ENCODE measurements around the gene SYP. TPM values are rescaled to one million over a fixed set of nuclear protein-coding genes. Genes with fewer than 3 reads are reported as not detected.

SYP gene
- total and polyA plus RNA-seq, 2 donors (not counting 3 experiments of a cell fraction or from before 2014, with no cell fraction given), result 0.21 to 0.77 TPM

DNA sequence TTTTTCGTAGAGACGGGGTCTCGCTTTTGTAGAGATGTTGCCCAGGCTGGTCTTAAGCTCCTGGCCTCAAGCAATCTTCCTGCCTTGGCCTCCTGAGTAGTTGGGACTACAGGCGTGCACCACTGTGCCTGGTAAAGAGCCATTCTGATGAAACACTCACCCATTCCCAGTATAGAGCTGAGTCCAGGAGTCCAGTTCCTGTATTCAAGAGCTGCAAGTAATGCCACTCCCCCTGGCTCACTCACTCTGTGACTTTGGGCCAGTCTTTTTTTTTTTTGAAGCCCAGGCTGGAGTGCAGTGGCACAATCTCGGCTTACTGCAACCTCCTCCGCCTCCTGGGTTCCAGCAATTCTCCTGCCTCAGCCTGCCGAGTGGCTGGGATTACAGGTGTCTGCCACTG, 38.7 kb upstream of the SYP start:
- peaks cover 0 to 4% of the 10 kb centered on the region in 2 experiments for H3K36me3 ChIP-seq (ENCODE audit: control insufficient read depth in 2 of 2, extremely low read depth in 1 of 2, insufficient read depth in 2 of 2, low read length in 2 of 2)
- no peak overlapping the region for H3K9ac ChIP-seq (replicated peaks; ENCODE audit: extremely low read depth, insufficient read depth, low read length)
- intact Hi-C loops (cut with micrococcal nuclease) (no loop called here), dilution Hi-C loops (cut with MboI; ENCODE audit: extremely low pct_ligation_motif_present, low sequenced_read_pairs) (no loop called here)
- H3K79me2 ChIP-seq (ENCODE audit: control insufficient read depth, insufficient read depth, low read length), result no peaks in the 10 kb centered on the region
- H3K9me1 ChIP-seq (replicated peaks; ENCODE audit: control insufficient read depth, extremely low read depth, insufficient read depth, low read length), result no peaks in the 10 kb centered on the region
- CTCF ChIA-PET, result no interaction called here
- H3K9me3 ChIP-seq (replicated peaks; ENCODE audit: control insufficient read depth, insufficient read depth, low read length), result no peaks in the 10 kb centered on the region
- no peak overlapping the region for H3K4me2 ChIP-seq (ENCODE audit: insufficient read depth, low read length)
- no peaks in the 10 kb centered on the region for H3K27me3 ChIP-seq (ENCODE audit: control insufficient read depth in 2 of 2, insufficient read depth in 2 of 2, low read length in 2 of 2)
- peaks cover 4% of the 10 kb centered on the region for H3K4me1 ChIP-seq (ENCODE audit: control insufficient read depth, extremely low read depth, insufficient read depth, low read length)
- POLR2A ChIA-PET, result no interaction called here
- no peak overlapping the region for H2AFZ ChIP-seq (ENCODE audit: low read depth, low read length)
- no peak for FAIRE-seq
- DNase-seq (ENCODE audit: low read depth, low spot score), result no peak
- no TSS peak for BruUV-seq (replicated peaks)
- no peak overlapping the region for H3K4me3 ChIP-seq (replicated peaks in 1 of 3; ENCODE audit: insufficient read depth in 1 of 3, low read depth in 1 of 3, low read length in 3 of 3)
- no peak overlapping the region for H3K27ac ChIP-seq (ENCODE audit: insufficient read depth, low read depth, low read length)
- TF ChIP-seq, protein P1, sequence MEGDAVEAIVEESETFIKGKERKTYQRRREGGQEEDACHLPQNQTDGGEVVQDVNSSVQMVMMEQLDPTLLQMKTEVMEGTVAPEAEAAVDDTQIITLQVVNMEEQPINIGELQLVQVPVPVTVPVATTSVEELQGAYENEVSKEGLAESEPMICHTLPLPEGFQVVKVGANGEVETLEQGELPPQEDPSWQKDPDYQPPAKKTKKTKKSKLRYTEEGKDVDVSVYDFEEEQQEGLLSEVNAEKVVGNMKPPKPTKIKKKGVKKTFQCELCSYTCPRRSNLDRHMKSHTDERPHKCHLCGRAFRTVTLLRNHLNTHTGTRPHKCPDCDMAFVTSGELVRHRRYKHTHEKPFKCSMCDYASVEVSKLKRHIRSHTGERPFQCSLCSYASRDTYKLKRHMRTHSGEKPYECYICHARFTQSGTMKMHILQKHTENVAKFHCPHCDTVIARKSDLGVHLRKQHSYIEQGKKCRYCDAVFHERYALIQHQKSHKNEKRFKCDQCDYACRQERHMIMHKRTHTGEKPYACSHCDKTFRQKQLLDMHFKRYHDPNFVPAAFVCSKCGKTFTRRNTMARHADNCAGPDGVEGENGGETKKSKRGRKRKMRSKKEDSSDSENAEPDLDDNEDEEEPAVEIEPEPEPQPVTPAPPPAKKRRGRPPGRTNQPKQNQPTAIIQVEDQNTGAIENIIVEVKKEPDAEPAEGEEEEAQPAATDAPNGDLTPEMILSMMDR (IDR thresholded peaks at IDR 0.05; ENCODE audit: extremely low read depth in 1 of 2, insufficient read depth in 1 of 2, low read depth in 1 of 2, low read length in 2 of 2), result no peak
- TF ChIP-seq FOS (IDR thresholded peaks at IDR 0.05; ENCODE audit: borderline replicate concordance, insufficient read depth, low read length), result no peak
- TF ChIP-seq MYC (IDR thresholded peaks at IDR 0.05; ENCODE audit: low read depth, low read length), result no peak
- TF ChIP-seq POLR2AphosphoS5 (IDR thresholded peaks at IDR 0.05; ENCODE audit: insufficient read depth, low read depth, low read length), result no peak
- TF ChIP-seq MAX (IDR thresholded peaks at IDR 0.05; ENCODE audit: insufficient read depth, insufficient read length), result no peak
- no peak for TF ChIP-seq GATA2 (IDR thresholded peaks at IDR 0.05; ENCODE audit: insufficient read depth, insufficient read length, low read depth, low read length)
- no peak for TF ChIP-seq EZH2 (IDR thresholded peaks at IDR 0.05; ENCODE audit: borderline replicate concordance, low read depth, low read length, severe bottlenecking)
- TF ChIP-seq POLR2A (IDR thresholded peaks at IDR 0.05; ENCODE audit: low read depth, low read length), result no peak
- TF ChIP-seq JUN (IDR thresholded peaks at IDR 0.05; ENCODE audit: borderline replicate concordance, insufficient read depth, insufficient read length, low read depth), result no peak
- no peaks in the 10 kb centered on the region for H4K20me1 ChIP-seq (replicated peaks; ENCODE audit: control insufficient read depth, extremely low read depth, insufficient read depth, low read length)
